ENCODE measurements around the gene AIPL1. TPM values are rescaled to one million over a fixed set of nuclear protein-coding genes. Genes with fewer than 3 reads are reported as not detected.

The AIPL1 gene
- total RNA-seq, 1 experiment from 2014 or later: not detected

DNA sequence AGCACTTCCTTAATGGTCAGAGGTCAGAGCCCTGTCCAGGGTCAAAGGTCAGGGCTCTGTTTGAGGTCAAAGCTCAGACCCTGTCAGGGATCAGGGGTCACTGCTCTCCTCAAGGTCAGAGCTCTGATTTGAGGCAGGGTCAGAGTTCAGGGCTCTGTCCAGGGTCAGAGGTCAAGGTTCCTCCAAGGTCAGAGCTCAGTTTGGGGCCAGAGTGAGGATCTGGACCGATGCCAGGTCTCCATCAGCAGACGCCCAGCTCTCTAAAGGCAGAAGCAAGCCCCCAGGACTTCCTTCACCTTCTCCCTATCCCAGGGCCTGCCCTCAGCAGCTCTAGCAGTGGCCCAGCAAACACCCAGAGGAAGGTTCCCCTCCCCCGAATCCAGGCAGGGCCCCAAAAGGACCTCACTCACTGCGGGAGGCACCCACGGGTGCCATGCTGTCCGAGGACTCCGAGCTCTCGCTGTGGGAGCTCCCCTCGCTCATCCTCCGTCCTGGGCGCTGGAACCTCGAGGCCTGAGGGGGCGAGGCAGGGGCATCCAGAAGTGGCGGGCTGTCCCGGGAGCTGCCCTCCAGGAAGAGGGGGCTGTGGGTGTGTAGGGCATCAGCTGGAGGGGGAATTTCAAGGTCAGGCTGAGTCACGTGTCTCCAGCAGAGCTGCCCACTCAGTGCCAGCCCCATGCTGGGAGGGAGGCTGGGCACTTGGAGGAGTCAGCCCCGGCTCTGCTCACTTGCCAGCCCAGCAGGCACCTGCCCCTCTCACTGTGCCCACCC, 36.0 kb upstream of the AIPL1 start:
- Histone ChIP-seq H3K4me3 (replicated peaks in 1 of 2; ENCODE audit: low read depth in 1 of 2, low read length in 2 of 2) (no peak overlapping the region), H3K9ac (ENCODE audit: low read length) (no peak overlapping the region), H3K27ac (ENCODE audit: low read depth, low read length) (no peak overlapping the region; the same call in 1 of the 2 replicates), H3K4me1 (ENCODE audit: control insufficient read depth in 1 of 2, insufficient read depth in 2 of 2, low read length in 2 of 2) (peaks cover 12 to 18% of the 10 kb centered on the region in 2 experiments; a peak in 3 of 4 replicates), H2AFZ (ENCODE audit: low read depth, low read length, poor library complexity, severe bottlenecking) (no peak overlapping the region), H3K4me2 (ENCODE audit: low read length) (peak overlapping the region; percentile 35), H3K27me3 (ENCODE audit: insufficient read depth, low read length) (no peaks in the 10 kb centered on the region), H3K9me2 (ENCODE audit: insufficient read depth) (no peaks in the 10 kb centered on the region), H3K36me3 (ENCODE audit: control insufficient read depth in 1 of 2, insufficient read depth in 2 of 2, low read length in 2 of 2) (no peaks in the 10 kb centered on the region), H4K20me1 (ENCODE audit: insufficient read depth) (no peaks in the 10 kb centered on the region), H3K9me3 (ENCODE audit: control insufficient read depth in 1 of 2, insufficient read depth in 1 of 2, low read depth in 1 of 2, low read length in 2 of 2) (peaks cover 0 to 10% of the 10 kb centered on the region in 2 experiments; a peak in 1 of 4 replicates), H3K79me2 (ENCODE audit: insufficient read depth, low read length) (no peaks in the 10 kb centered on the region)
- CTCF ChIA-PET: interaction anchor here (1.0 to 2.7 kb wide), 3 partner anchors 22 to 533 kb away, joined by 3 to 19 read pairs (median 3); no protein-coding TSS in a partner anchor
- ATAC-seq (peak; percentile 45), DNase-seq (ENCODE audit: low read depth, low spot score) (no peak)
- intact Hi-C loops (cut with micrococcal nuclease): no loop called here
- POLR2A ChIA-PET: no interaction called here
- BruUV-seq (replicated peaks): no TSS peak
- no peak for TF ChIP-seq ZFX (IDR thresholded peaks at IDR 0.05)
- no peak for TF ChIP-seq POLR2A (IDR thresholded peaks at IDR 0.05; ENCODE audit: borderline replicate concordance, extremely low read depth, insufficient read depth, insufficient read length)
- TF ChIP-seq EGR1 (IDR thresholded peaks at IDR 0.05; ENCODE audit: low read depth): no peak
- TF ChIP-seq, protein P1, sequence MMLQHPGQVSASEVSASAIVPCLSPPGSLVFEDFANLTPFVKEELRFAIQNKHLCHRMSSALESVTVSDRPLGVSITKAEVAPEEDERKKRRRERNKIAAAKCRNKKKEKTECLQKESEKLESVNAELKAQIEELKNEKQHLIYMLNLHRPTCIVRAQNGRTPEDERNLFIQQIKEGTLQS (IDR thresholded peaks at IDR 0.05): no peak
- TF ChIP-seq ELF1 (IDR thresholded peaks at IDR 0.05; ENCODE audit: borderline replicate concordance, low read depth): no peak
- TF ChIP-seq CBX3 (IDR thresholded peaks at IDR 0.05; ENCODE audit: low read depth): no peak
- no peak for TF ChIP-seq SP1 (IDR thresholded peaks at IDR 0.05; ENCODE audit: low read depth)
- TF ChIP-seq CEBPB (IDR thresholded peaks at IDR 0.05; ENCODE audit: low read depth): no peak
- no peak for TF ChIP-seq ZNF274 (IDR thresholded peaks at IDR 0.05; ENCODE audit: low read depth, low read length)
- no peak for TF ChIP-seq YY1 (IDR thresholded peaks at IDR 0.05; ENCODE audit: extremely low read depth, insufficient replicate concordance, low read depth, low read length)
- no peak for TF ChIP-seq FOSL1 (IDR thresholded peaks at IDR 0.05; ENCODE audit: low read depth)
- no peak for TF ChIP-seq TCF7L2 (IDR thresholded peaks at IDR 0.05; ENCODE audit: borderline replicate concordance, extremely low read depth, insufficient read depth, insufficient read length)
- TF ChIP-seq, protein P2, sequence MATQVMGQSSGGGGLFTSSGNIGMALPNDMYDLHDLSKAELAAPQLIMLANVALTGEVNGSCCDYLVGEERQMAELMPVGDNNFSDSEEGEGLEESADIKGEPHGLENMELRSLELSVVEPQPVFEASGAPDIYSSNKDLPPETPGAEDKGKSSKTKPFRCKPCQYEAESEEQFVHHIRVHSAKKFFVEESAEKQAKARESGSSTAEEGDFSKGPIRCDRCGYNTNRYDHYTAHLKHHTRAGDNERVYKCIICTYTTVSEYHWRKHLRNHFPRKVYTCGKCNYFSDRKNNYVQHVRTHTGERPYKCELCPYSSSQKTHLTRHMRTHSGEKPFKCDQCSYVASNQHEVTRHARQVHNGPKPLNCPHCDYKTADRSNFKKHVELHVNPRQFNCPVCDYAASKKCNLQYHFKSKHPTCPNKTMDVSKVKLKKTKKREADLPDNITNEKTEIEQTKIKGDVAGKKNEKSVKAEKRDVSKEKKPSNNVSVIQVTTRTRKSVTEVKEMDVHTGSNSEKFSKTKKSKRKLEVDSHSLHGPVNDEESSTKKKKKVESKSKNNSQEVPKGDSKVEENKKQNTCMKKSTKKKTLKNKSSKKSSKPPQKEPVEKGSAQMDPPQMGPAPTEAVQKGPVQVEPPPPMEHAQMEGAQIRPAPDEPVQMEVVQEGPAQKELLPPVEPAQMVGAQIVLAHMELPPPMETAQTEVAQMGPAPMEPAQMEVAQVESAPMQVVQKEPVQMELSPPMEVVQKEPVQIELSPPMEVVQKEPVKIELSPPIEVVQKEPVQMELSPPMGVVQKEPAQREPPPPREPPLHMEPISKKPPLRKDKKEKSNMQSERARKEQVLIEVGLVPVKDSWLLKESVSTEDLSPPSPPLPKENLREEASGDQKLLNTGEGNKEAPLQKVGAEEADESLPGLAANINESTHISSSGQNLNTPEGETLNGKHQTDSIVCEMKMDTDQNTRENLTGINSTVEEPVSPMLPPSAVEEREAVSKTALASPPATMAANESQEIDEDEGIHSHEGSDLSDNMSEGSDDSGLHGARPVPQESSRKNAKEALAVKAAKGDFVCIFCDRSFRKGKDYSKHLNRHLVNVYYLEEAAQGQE (IDR thresholded peaks at IDR 0.05; ENCODE audit: low read depth): no peak
- TF ChIP-seq CTCF (IDR thresholded peaks at IDR 0.05 in 2 of 3, conservative IDR thresholded peaks at IDR 0.05 in 1 of 3; ENCODE audit: borderline replicate concordance in 1 of 3, insufficient read depth in 1 of 3, low read depth in 2 of 3, low read length in 2 of 3): no peak
- TF ChIP-seq SRF (IDR thresholded peaks at IDR 0.05; ENCODE audit: low read depth): no peak
- TF ChIP-seq EZH2 (IDR thresholded peaks at IDR 0.05): no peak
- TF ChIP-seq MAX (IDR thresholded peaks at IDR 0.05): no peak
- no peak for TF ChIP-seq RAD21 (IDR thresholded peaks at IDR 0.05; ENCODE audit: low read depth)
- RAD21 ChIA-PET (ENCODE audit: low non-redundant PET in 1 of 2, low total read pairs in 2 of 2, uncharacterized antibody in 2 of 2, unreplicated experiment in 2 of 2): no interaction called here
